OCI-LY1 (cell line): ENCODE measurements around the gene PIGX.

Experiments used
- CTCF ChIP-seq: fragments of 200-600 bp; sonication (generic), shearing (Covaris generic); IDR thresholded peaks from 2 replicates; pipeline ENCODE4 v1.5.1; 2017; ENCODE audit warnings: mild to moderate bottlenecking, antibody characterized with exemption, low read length, moderate library complexity, mixed read lengths
- EZH2 ChIP-seq: fragments of 200-600 bp; sonication (generic), shearing (Covaris generic); IDR thresholded peaks from 2 replicates; pipeline ENCODE4 v1.8.0; 2017; ENCODE audit warnings: borderline replicate concordance, mixed run types, mild to moderate bottlenecking, antibody characterized with exemption, low read length, moderate library complexity, mixed read lengths

GRCh38 chr3:196694202-196694638 is 18.0 kb upstream of the PIGX start:
- TF ChIP-seq CTCF (no peak), EZH2 (no peak)
